ENCODE measurements around the gene AKAP7. TPM values are rescaled to one million over a fixed set of nuclear protein-coding genes. Genes with fewer than 3 reads are reported as not detected.

The AKAP7 gene
- total RNA-seq, 4 donors from 2014 or later = 5.9 to 15.1 (median 7.2) TPM

- Histone ChIP-seq H3K27me3 (no peaks in the 10 kb centered on the region), H3K4me1 (no peaks in the 10 kb centered on the region), H3K27ac (no peak overlapping the region), H3K4me3 (no peak overlapping the region), H3K9me3 (no peaks in the 10 kb centered on the region), H3K36me3 (no peaks in the 10 kb centered on the region)
- 49 to 60% methylated on average over 5 of the region's 5 CpGs for WGBS, 2 donors (ENCODE audit: low coverage in 1 of 2)
- no peak for ATAC-seq
- TF ChIP-seq CTCF (IDR thresholded peaks at IDR 0.05) (no peak), POLR2A (IDR thresholded peaks at IDR 0.05) (no peak), POLR2AphosphoS5 (IDR thresholded peaks at IDR 0.05) (no peak), EP300 (IDR thresholded peaks at IDR 0.05) (no peak)
These were observed 33.2 kb upstream of the AKAP7 start for GRCh38 chr6:131101911-131102680.

DNA sequence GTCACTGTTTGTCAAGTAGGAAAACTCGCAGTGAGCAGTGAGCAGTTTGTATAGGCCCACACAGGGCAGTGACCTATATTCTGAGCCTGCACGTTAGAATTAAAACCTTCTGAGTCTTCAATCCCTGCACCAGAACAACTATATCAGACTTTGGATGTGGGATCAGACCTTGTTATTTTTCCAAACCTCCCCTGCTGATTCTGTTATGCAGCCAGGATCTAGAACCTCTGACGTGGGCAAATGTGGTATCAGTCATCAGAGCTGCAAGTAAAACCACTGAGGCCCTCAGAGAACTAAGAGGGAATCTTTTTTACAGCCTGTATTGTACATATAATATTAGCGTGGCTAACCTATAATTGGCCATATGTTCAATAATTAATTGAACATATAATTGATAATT, 32.0 kb upstream of the AKAP7 start:
- Histone ChIP-seq H3K4me1 (no peaks in the 10 kb centered on the region), H3K27ac (no peak overlapping the region), H3K9me3 (no peaks in the 10 kb centered on the region), H3K27me3 (no peaks in the 10 kb centered on the region), H3K4me3 (no peak overlapping the region), H3K36me3 (no peaks in the 10 kb centered on the region)
- 88 to 90% methylated on average over 3 to 4 of the region's 4 CpGs for WGBS, 2 donors (ENCODE audit: low coverage in 1 of 2)
- ATAC-seq = no peak
- TF ChIP-seq POLR2A (IDR thresholded peaks at IDR 0.05) = no peak

DNA sequence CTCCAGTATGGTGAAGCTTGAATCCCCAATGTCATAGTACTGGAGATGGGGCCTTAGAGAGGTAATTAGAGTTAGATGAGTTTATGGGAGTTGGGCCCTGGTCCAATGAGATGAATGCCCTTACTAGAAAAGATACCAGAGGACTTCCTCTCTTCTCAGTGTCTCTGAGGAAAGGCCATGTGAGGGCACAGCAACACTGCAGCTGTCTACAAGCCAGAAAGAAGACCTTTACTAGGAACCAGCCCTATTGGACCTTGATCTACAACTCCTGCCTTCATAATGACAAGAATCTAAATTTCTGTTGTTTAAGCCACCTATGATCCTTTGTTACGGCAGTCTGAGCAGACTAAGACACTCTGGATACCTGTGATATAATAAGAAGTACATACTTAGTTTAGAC, 31.4 kb upstream of the AKAP7 start:
- 100% methylated on average over 1 of the region's 1 CpG; no CpG with 5 or more reads in 1 of the 2 donors for WGBS, 2 donors (ENCODE audit: low coverage in 1 of 2)
- ATAC-seq = no peak

GRCh38 chr6:131107151-131107550, 28.1 kb upstream of the AKAP7 start:
- WGBS, 2 donors (ENCODE audit: low coverage in 1 of 2) = 53 to 100% methylated on average over 1 of the region's 1 CpG
- Histone ChIP-seq H3K4me1 (no peaks in the 10 kb centered on the region), H3K36me3 (no peaks in the 10 kb centered on the region), H3K4me3 (no peak overlapping the region), H3K9me3 (no peaks in the 10 kb centered on the region), H3K27ac (no peak overlapping the region), H3K27me3 (no peaks in the 10 kb centered on the region)
- no peak for ATAC-seq
- TF ChIP-seq CTCF (IDR thresholded peaks at IDR 0.05) = no peak
- TF ChIP-seq POLR2A (IDR thresholded peaks at IDR 0.05) = no peak
- no peak for TF ChIP-seq EP300 (IDR thresholded peaks at IDR 0.05)
- TF ChIP-seq POLR2AphosphoS5 (IDR thresholded peaks at IDR 0.05) = no peak

More for the DNA sequence above, 31.4 kb upstream of the AKAP7 start:
- no peaks in the 10 kb centered on the region for H3K27me3 ChIP-seq
- no peaks in the 10 kb centered on the region for H3K4me1 ChIP-seq
- H3K36me3 ChIP-seq = no peaks in the 10 kb centered on the region
- H3K27ac ChIP-seq = no peak overlapping the region
- no peaks in the 10 kb centered on the region for H3K9me3 ChIP-seq
- TF ChIP-seq CTCF (IDR thresholded peaks at IDR 0.05) (no peak), EP300 (IDR thresholded peaks at IDR 0.05) (no peak), POLR2AphosphoS5 (IDR thresholded peaks at IDR 0.05) (no peak), POLR2A (IDR thresholded peaks at IDR 0.05) (no peak)
- H3K4me3 ChIP-seq = no peak overlapping the region

- no peaks in the 10 kb centered on the region for H3K36me3 ChIP-seq
- H3K4me3 ChIP-seq = no peak overlapping the region
- TF ChIP-seq CTCF (IDR thresholded peaks at IDR 0.05) = no peak
- TF ChIP-seq EP300 (IDR thresholded peaks at IDR 0.05) = no peak
- no peak for TF ChIP-seq POLR2AphosphoS5 (IDR thresholded peaks at IDR 0.05)
- TF ChIP-seq POLR2A (IDR thresholded peaks at IDR 0.05) = no peak
- no peak for ATAC-seq
- no peaks in the 10 kb centered on the region for H3K9me3 ChIP-seq
- 80% methylated on average over 1 of the region's 1 CpG; no CpG with 5 or more reads in 1 of the 2 donors for WGBS, 2 donors (ENCODE audit: low coverage in 1 of 2)
- no peak overlapping the region for H3K27ac ChIP-seq
- H3K4me1 ChIP-seq = peaks cover 0 to 5% (median 0%) of the 10 kb centered on the region in 3 donors
- H3K27me3 ChIP-seq = no peaks in the 10 kb centered on the region
These were observed 23.0 kb upstream of the AKAP7 start for GRCh38 chr6:131112249-131112648.

Measured in gastroesophageal sphincter (tissue), 4 donors.